ENCODE measurements around the gene OTOS.

- TF ChIP-seq CTCF (conservative IDR thresholded peaks at IDR 0.05; ENCODE audit: low read length) (no peak), EZH2phosphoT487 (IDR thresholded peaks at IDR 0.05; ENCODE audit: borderline replicate concordance, low read depth, low read length) (no peak)
Observed at GRCh38 chr2:240140511-240140910, at the start of gene OTOS.
